ENCODE measurements around the gene MYMX.
"Not testable (repeated sequence)": the region's sequence is repeated elsewhere in the genome, so short reads cannot be mapped to it uniquely, and the experiment has no call there.

The MYMX gene

DNA sequence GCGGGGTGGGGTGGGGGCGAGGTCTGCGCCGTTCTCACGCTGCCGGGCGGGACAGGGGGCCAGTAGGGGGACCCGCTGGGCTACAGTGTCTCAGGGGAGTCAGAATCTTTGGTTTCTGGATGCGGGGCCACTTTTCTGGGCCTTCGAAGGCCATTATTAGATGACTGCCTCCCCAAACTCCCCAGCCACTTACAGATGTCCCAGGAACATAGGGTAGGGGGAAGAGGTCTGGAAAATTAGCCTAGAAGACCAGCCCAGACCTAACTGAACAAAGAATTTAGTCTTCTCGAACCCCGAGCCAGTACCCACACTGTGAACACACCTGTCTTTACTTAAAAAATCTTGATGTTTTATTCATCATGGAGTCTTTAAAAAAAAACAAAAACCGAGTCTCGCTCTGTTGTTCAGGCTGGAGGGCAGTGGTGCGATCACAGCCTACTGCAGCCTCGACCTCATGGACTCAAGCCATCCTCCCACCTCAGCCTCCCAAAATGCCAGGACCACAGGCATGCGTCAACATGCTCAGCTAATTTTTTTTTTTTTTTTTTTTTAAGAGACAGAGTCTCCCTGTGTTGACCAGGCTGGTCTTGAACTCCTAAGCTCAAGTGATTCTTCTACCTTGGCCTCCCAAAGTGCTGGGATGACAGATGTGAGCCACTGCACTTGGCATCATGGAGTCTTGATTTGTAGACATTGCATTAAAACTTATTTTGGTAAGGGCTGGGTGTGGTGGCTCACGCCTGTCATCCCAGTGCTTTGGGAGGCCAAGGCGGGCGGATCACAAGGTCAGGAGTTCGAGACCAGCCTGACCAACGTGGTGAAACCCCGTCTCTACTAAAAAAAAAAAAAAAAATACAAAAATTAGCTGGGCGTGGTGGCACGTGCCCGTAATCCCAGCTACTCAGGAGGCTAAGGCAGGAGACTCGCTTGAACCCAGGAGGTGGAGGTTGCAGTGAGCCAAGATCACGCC is 3.4 kb downstream of the MYMX start:
- no peak for DNase-seq (ENCODE audit: low spot score)

DNA sequence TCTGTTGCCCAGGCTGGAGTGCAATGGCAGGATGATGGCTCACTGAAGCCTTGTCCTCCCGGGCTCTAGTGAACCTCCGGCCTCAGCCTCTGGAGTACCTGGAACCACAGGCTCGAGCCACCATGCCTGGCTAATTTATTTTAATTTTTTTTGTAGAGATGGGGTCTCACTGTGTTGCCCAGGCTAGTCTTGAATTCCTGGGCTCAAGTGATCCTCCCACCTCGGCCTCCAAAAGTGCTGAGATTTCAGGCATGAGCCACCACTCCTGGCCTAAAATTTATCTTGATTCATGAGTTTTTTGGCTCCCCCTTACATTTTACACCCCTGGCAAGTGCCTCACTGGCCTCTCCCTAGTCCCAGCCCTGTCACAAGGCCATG is 4.2 kb downstream of the MYMX start:
- DNase-seq (ENCODE audit: low spot score), result no peak

DNA sequence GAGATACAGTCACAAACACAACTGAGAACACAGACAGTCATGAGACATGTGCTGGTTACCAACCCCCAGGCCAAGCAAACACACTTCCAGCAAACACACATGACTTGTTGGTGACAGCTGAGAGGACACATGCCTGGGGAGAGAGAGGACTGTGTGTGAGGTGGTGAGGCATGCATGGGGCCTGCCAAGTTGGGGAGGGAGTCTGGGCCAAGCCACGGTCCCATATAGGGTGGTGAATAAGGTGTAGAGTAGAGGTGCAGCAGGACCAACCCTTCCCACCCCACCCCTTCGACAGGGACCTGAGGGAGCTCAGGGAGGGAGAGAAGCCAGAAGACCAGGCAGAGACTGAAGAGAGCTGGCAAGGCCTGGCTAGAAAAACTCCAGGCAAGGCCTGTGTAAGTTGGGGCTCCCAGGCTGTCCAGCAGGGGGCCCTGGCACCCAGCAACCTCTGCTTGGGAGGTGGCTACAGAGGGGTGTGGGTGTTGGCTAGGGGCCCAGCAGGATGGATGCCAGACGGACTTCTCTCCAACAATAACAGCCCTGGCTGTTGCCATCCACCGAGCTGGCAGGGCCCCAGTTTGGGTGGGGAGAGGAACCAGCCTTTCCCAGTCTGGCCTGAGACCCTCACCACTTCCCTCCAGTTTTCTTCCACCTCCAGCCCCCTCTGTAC is 4.7 kb downstream of the MYMX start:
- peak; percentile 88 for DNase-seq (ENCODE audit: low spot score)

DNA sequence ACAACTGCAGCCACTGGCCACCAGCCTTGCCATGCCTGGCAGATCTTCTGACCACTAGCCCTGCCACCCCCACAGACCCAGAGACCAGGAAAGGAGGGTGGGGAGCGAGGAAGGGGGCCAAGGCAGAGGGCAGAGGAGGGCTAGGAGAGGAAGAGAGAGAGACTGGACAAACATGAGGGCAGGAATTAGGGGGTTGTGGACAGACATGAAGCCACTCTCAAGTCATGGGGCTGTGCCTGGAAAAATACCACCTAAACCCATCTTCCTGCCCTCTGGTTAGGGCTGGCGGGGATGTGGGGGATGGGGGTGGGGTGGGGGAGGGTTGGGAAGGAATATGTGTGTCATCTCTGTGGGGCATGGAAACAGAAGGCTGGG is 5.2 kb downstream of the MYMX start:
- DNase-seq (ENCODE audit: low spot score), result peak; percentile 14

DNA sequence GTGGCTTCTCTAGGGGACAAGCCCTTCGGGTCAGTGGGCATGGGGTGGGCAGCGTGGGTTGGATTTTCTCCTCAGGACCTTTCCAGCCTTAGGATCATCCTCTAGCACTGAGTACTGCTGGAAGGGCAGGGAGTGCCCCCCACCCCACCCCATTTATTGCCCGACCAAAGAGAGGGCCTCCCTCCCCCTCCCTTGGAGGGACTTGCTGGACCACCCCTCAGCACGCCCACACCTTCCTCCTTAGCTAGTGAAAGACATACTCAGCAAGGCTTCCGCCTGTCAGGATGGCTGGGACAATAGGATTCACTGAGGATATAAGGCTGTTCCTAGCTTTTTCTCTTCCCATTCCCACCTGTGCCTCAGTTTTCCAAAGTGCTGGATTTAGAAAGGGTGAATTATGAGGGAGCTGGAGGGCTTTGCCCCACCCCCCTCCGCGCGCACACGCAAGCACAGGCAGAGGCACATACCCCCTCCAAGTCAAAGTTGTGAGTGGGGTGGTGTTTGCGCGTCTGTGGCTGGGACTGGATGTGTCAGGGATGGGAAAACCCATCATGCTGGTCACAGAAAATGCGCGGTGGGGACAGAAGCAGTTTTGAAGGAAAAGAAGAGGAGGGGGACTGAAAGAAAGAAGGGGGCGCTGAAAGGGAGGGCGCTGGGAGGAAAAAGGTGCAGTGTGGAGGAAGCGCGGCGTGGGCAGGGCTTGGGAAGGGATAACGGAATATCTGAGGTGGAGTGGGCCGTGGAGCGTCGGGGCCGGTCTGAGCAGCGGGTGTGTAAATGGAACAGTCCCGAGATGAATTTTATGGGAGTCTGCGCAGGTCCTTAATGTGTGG is 6.0 kb downstream of the MYMX start:
- DNase-seq (ENCODE audit: low spot score), result peak; percentile 26

DNA sequence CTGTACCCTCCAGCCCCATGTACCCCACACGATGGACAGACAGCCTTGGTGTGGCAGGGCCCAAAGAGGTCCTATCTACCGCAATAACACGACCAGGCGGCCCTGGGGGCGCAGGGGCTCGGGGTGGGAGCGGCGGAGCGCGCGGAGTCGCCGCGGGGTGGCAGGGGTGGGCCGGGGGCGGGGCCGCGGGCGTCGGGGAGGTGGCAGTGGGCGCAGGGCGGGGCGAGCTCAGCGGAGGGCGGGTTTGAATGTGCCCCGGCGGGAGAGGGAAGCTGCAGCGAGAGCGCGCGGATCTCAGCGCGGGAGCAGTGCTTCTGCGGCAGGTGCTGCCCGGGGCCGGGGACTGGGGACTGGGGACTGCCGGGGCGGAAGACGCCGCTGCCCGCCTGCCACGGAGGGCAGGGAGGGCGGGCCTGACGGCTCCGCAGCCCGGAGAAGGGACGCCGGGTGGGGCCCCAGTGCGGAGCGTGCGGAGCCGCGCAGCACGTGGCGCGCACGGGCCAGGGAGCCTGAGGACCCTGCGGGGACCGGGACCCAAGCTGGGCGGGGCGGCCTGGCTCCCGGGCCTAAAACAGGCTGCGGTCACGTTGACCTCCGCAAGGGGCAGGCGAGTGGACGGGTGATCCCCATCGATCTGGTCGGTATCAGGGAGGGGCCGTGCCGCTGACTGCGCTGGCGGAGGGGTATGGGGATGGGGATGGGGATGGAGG is 6.7 kb downstream of the MYMX start, which contains the start of gene SLC29A1:
Gene SLC29A1, plus strand, starts transcription at position 277 of the 710 bp plus-strand sequence. CDS start 3,719 bp downstream, outside the sequence.
- peak; percentile 93 for DNase-seq (ENCODE audit: low spot score)

DNA sequence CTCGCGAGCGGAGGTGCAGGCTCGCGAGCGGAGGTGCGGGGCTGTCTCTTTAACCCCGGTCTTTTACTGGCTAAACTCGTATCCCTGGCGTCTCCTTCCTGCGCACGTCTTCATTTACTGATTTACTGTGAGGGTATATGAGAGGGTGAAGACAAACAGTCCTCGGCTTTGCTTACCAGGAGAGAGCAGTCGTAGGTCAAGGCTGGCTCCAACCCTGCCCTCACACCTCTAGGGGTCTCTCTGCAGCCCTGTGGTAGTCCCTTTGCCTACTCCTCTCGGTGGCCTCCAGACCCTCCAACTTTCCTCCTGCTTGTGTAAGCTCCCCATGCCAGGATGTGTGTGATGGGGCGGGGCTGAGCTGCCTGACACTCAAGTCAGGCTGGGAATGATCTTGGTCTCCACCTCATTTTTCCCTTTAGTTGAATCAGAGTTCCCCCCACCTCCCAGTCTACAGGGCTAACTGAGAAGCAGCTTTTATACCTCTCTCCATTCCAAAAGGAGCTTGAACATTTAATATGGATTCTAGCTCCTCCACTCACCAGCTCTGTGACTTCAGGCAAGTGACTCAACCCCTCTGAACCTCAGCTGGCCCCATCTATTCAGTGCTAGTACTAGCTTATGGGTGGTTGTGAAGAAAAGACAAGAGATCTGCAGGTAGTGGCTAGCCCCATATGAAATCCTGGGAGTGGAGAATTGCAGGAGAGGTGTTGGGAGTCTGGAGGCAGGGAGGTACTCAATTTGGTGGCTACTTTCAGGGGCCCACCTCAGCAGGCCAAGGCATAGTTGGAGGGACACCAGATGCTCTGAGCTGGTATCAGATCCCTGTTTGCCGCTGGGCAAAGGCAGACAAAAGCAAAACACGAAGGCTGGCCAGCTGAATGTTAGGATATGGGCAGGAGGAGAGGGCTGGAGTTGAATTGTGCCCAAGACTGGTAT is 7.6 kb downstream of the MYMX start:
- peak; percentile 37 for DNase-seq (ENCODE audit: low spot score)

DNA sequence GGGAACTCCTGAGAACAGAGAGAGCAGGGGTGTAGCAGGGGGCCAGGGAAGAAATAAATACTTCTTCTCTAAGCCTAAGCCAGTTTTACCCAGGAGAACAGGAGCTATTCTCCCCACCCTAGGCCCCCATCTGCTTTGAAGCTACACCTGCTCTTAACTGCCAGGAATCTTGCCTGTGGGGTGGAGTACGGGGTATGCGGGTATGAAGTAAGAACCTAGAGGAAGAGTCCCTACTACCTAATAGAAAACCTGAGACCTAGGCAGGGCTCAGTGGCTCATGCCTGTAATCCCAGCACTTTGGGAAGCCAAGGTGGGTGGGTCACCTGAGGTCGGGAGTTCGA is 8.2 kb downstream of the MYMX start:
- DNase-seq (ENCODE audit: low spot score), result no peak

DNA sequence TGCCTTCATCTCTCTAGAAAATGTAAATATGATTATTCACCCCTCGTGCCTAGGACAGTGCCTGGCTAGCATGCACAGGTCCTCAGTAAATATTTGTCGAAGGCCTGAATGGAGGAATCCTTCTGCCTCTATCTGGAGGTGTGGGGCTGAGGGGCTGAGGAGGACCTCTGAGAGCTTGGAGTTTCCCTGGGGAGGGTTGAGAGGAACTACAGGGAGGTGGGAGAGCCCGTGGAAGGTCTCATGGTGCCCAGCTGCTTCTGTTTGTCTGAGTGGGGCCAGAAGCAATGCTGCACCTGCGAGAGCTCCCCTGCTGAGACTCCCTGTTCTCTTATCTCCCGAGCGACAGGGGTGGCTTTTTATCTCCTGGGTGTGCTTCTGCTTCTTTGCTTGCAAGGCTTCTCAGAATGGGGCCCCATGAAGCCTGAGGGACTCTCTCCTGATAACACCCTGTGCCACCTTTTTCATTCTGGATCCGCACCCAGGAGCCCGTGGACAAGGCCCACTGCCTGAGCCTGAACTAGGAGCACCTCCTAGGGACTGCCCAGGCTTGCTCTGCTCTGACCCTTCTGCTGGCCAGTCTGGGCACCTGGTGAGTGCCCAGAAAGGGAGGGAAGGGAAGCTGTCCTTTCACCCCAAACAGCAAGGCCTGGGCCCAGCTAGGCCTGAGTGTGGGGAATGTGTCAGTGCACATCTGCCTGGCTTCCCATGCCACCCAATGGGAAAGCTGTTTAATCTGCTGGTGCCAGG is 9.0 kb downstream of the MYMX start:
- DNase-seq (ENCODE audit: low spot score), result no peak

DNA sequence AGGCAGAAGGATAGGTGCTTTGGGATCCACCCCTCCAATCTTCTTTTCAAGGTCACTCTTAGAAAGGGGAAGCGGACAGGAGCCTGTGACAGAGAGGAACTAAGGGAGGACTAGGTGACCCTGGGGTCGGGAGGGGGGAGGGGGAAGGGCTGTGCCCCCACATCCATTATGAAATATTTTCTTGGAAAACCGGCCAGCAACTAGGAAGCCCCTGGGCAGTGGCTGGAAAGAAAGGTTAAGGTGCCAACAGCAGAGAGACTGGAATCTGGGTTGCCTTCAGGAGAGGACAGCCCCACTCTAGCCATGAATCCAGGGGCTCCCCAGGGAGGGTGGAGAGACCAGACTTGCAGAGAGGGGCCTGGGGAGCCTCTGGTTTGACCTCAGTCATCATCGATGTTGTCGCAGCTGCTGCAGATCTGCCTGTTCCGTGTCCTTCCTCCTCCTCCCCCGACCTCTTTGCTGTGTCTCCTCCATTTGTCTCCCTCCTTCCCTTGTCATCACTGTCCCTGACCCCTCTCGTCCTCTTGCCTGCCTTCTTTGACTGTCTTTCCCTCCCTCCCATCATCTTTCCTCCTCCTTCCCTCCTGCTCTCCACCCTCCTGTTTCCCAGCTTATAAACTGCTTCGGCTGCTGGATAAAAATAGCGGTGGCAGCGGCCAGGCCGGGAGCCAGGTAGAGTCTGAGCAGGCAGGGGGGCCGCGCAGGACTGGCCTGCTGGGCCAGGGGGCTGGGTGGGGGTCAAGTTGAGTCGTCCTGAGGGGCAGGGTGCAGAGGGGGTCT is 9.8 kb downstream of the MYMX start:
- DNase-seq (ENCODE audit: low spot score), result no peak

DNA sequence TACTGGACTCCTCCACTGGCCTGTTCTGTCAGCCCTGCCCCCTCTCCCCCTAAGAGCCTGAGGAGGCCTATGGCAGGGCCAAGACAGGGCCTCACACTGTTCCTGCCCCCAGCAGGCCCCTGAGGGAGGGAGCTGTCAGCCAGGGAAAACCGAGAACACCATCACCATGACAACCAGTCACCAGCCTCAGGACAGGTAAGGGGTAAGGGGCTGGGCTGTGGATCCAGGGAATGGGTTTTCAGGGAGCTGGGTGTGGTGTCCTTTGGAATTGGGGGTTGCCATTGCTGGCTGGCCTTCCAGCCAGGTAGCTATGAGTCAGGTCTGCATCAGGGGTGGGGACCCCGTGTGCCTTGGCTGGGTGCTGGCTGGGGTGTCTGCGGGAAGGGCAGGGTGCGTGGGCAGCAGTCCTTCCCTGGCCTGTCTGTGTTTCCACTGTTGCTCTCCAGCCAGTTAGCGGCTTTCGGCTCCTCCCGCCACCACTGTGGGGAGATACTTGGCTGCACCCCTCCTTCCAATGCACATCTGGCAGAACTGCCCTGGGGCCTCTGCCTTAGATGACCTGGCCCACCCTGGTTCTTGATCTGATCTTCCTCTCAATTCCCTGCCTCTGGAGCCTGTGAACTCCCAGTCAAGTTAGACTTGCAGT is 10.5 kb downstream of the MYMX start:
- DNase-seq (ENCODE audit: low spot score), result no peak

DNA sequence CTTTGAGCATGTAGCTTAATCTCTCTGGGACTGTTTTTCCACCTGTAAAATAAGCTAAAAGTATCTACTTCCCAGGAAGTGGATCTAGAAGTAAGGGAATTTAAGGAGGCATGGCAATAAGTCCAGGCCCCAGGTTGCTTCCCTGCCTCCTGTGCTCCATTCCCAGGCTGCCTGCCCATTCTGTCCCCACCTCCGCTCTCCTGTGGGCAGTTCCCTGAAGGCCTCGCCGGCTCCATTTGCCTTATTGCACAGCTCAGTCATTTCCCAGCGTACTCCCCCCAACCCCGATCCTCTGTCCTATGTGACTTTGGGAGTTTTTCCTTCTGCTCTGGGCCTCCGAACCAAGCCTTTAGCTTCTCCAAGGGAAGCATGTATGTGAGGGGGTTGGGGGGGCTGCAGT is 11.3 kb downstream of the MYMX start:
- no peak for DNase-seq (ENCODE audit: low spot score)

DNA sequence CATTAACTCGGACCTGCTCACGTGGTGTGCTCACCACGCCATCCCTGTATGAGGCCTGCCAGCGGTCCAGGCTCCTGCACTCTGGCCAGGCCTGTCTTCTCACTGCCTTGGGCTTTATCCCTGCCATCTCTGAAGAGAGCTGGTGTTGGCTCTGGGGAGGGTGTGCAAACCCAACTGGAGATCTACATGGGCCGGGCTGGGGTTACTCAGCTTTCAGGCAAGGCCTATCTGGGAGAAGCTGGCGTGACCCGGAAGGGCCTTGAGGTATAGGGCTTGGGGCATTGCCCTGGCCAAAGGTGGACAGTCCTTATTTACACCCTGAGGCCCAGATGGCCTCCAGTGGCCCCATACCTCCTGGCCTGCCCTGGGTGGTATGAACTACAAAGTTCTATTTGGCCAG is 11.7 kb downstream of the MYMX start:
- DNase-seq (ENCODE audit: low spot score), result no peak

DNA sequence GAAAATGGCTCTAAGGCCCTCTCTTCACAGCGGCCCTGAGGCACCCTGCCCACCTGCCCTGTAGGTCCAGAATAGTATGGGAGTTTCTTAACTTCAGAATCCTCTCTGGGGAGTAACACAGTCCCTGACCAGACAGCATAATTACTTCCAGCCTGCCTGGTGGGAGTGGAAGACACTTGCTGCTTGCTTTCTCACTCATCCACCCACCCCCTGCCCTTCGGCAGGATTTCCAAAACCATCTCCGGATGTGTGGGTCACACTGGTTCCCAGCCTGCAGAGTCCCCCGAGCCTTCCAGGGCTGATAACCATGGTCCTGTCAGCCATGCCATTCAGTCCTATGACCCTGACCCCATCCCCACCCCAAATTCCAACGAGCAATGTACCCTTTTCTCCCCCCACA is 12.1 kb downstream of the MYMX start:
- no peak for DNase-seq (ENCODE audit: low spot score)

DNA sequence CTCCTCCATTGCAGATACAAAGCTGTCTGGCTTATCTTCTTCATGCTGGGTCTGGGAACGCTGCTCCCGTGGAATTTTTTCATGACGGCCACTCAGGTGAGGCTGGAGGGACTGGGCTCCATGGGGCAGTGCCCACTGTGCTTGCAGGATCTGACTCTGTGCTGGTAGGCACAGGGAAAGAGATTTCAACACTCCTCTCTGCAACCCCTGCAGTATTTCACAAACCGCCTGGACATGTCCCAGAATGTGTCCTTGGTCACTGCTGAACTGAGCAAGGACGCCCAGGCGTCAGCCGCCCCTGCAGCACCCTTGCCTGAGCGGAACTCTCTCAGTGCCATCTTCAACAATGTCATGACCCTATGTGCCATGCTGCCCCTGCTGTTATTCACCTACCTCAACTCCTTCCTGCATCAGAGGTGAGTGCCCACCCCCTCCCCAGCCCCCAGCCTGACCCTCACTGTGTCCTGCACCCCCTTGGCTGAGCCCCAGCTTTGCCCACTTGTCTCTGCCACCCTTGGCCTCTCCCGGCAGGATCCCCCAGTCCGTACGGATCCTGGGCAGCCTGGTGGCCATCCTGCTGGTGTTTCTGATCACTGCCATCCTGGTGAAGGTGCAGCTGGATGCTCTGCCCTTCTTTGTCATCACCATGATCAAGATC is 12.8 kb downstream of the MYMX start:
- no peak for DNase-seq (ENCODE audit: low spot score)

DNA sequence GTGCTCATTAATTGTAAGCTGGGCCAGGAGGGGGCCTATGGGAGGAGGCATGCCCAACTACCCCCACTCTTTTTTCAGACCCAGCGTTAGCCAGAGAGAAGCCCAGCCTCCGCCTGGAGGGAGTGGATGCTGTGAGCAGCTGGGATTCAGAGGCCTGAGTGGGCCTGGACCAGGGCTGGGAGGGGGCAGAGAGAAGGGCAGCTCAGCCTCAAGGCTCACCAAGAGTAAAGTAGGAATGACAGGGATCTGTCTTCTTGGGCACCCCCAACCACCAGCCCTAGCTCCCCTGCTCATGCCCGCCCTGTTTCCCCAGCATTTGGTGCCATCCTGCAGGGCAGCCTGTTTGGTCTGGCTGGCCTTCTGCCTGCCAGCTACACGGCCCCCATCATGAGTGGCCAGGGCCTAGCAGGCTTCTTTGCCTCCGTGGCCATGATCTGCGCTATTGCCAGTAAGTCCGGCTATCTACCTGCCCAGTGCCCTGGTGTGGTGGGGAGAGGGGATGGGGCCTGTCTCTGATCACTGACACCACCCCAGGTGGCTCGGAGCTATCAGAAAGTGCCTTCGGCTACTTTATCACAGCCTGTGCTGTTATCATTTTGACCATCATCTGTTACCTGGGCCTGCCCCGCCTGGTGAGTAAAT is 13.4 kb downstream of the MYMX start:
- DNase-seq (ENCODE audit: low spot score), result no peak

DNA sequence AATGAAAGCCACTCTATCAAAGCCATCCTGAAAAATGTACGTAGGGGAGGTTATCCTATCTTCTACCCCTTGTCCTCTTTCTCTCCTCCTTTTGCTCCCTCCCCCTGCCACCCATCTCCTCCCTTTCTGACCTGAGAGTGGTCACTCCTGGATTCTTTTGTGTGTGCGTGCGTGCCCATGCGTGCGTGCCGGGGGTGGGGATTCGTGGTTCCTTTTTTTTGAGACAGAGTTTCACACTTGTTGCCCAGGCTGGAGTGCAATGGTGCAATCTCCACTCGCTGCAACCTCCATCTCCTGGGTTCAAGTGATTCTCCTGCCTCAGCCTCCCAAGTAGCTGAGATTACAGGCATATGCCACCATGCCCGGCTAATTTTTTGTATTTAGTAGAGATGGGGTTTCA is 14.7 kb downstream of the MYMX start:
- DNase-seq (ENCODE audit: low spot score), result not testable (repeated sequence)

Data from AG08396 (cell line).